ENCODE measurements around the gene FAU. TPM values are rescaled to one million over a fixed set of nuclear protein-coding genes. Genes with fewer than 3 reads are reported as not detected.

FAU gene
- total RNA-seq (100 to 1,000 TPM; 536 to 674 (median 617) TPM), polyA plus RNA-seq (1,000 to 10,000 TPM; 1,297 to 1,540 TPM)
- long read RNA-seq, donor 1, transcript FAU-208 (1 exons, 1,484 nt) = minor isoform, 52 of 300 reads
- long read RNA-seq, donor 1, transcript FAU-207 (5 exons, 847 nt) = major isoform, 237 of 300 reads
- long read RNA-seq, donor 1, partial matches to known transcripts = 11 of 300 reads
- long read RNA-seq, donor 1, other reads (novel, unspliced or antisense) = 0 of 300 reads
- long read RNA-seq, donor 2, transcript FAU-208 (1 exons, 1,484 nt) = minor isoform, 110 of 438 reads
- long read RNA-seq, donor 2, transcript FAU-207 (5 exons, 847 nt) = major isoform, 310 of 438 reads
- long read RNA-seq, donor 2, partial matches to known transcripts = 16 of 438 reads
- long read RNA-seq, donor 2, other reads (novel, unspliced or antisense) = 1 of 438 reads
- long read RNA-seq, donor 3, transcript FAU-207 (5 exons, 847 nt) = major isoform, 44 of 47 reads
- long read RNA-seq, donor 3, partial matches to known transcripts = 2 of 47 reads
- long read RNA-seq, donor 3, other reads (novel, unspliced or antisense) = 0 of 47 reads

GRCh38 chr11:65121865-65122696 lies at the start of gene FAU, which contains the start of gene MRPL49:
TSS of gene FAU (minus strand) at chr11:65122134. CDS start at chr11:65121813, 321 bp downstream.
TSS of gene MRPL49 (plus strand) at chr11:65122321. CDS start at chr11:65122347, 26 bp downstream.
- H3K9me3 ChIP-seq = no peaks in the 10 kb centered on the region
- intact Hi-C loops (cut with DNase I) = loop anchor here in 5 of 10 donors (1.0 to 5.0 kb wide), 5 partner anchors 37 to 110 kb away; partner anchors contain the start of genes CDCA5 (in 4 of the 5), ZFPL1 (in 4 of the 5), ARL2 (in 1 of the 5) and SNX15 (in 1 of the 5)
- H3K27me3 ChIP-seq = no peaks in the 10 kb centered on the region
- ATAC-seq = peak; percentile 90 to 94 (median 92)
- H3K4me1 ChIP-seq = peaks cover 3 to 50% (median 29%) of the 10 kb centered on the region in 9 donors
- TF ChIP-seq CTCF (IDR thresholded peaks at IDR 0.05) = no peak
- DNase-seq = peak; percentile 97
- 1% methylated on average over 64 of the region's 64 CpGs for WGBS, 2 donors
- peaks cover 0 to 69% (median 42%) of the 10 kb centered on the region in 9 donors for H3K36me3 ChIP-seq
- H3K4me3 ChIP-seq = peak within 1 kb of the TSS; percentile 65 to 100 (median 92)
- H3K27ac ChIP-seq = peak within 1 kb of the TSS; percentile 59 to 98 (median 90)

- Histone ChIP-seq H3K9me3 (no peaks in the 10 kb centered on the region), H3K4me1 (peaks cover 0 to 6% (median 0%) of the 10 kb centered on the region in 9 donors), H3K36me3 (no peaks in the 10 kb centered on the region), H3K27ac (peak within 1 kb of the TSS in 1 of 10 donors; percentile 2), H3K4me3 (no peak within 1 kb of the TSS), H3K27me3 (no peaks in the 10 kb centered on the region)
- 90 to 94% methylated on average over 21 of the region's 21 CpGs for WGBS, 2 donors
- ATAC-seq (peak in 1 of 8 donors; percentile 56), DNase-seq (no peak)
- TF ChIP-seq CTCF (IDR thresholded peaks at IDR 0.05) = no peak
- intact Hi-C loops (cut with DNase I) = no loop called here
Measured at GRCh38 chr11:65170058-65170534, 48.2 kb upstream of the FAU start, which contains the start of gene SPDYC. TSS of gene SPDYC (plus strand) at chr11:65170233. CDS start at chr11:65171358, 1,125 bp downstream.

- TF ChIP-seq CTCF (IDR thresholded peaks at IDR 0.05) = no peak
- H3K9me3 ChIP-seq = no peaks in the 10 kb centered on the region
- no peaks in the 10 kb centered on the region for H3K27me3 ChIP-seq
- WGBS, 2 donors = 72 to 75% methylated on average over 11 of the region's 11 CpGs
- H3K4me3 ChIP-seq = no peak overlapping the region
- peaks cover 0 to 6% (median 0%) of the 10 kb centered on the region in 9 donors for H3K4me1 ChIP-seq
- ATAC-seq = no peak
- no peaks in the 10 kb centered on the region for H3K36me3 ChIP-seq
- peak overlapping the region in 1 of 10 donors; percentile 2 for H3K27ac ChIP-seq
- DNase-seq = no peak
- intact Hi-C loops (cut with DNase I) = no loop called here
Measured at GRCh38 chr11:65169164-65169641, 47.3 kb upstream of the FAU start.
